HG02678 (cell line): ENCODE data around the gene CHD6.
"Not testable (repeated sequence)": the region's sequence is repeated elsewhere in the genome, so short reads cannot be mapped to it uniquely, and the experiment has no call there.

ENCODE experiments used
- ATAC-seq: cut with Tn5 transposase; IDR thresholded peaks from one replicate; pipeline ENCODE4 v1.9.1; 2021; ENCODE audit warnings: mild to moderate bottlenecking, moderate library complexity; ENCODE audit not compliant: unreplicated experiment

The CHD6 gene

DNA sequence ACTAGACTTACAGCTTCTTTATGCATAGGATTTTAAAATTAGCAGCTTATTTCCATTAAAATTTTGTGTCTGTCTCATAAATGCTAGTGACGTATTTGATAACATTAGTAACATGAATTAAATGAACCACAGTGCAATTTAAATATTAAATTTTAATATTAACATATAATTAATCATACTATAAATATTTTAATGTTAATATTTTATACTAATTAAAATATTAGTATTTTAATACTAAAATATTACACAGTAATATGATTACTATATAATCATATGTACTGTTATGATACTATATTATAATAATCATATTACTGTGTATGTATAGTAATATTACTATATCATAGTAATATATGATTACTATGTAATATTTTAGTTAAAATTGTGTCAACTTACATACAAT lies 73.7 kb downstream of the CHD6 start:
- no peak for ATAC-seq

DNA sequence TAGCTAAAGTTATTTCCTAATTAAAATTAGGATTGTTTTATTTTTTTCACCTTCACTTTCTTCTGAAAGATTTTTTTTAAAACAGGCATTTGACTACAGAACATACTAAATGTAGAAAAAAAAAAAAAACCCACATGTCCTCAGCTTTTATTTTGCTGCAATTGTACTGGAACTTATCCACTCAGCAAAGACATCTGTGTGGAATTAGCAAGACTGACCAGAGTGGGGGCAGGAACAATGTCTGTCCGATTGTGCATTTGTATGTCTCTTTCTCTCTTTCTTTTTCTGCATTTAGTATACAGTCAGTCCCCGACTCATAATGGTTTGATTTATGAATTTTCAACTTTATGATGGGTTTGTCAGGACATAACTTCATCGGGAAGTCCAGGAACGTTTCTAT lies 77.3 kb downstream of the CHD6 start:
- no peak for ATAC-seq

DNA sequence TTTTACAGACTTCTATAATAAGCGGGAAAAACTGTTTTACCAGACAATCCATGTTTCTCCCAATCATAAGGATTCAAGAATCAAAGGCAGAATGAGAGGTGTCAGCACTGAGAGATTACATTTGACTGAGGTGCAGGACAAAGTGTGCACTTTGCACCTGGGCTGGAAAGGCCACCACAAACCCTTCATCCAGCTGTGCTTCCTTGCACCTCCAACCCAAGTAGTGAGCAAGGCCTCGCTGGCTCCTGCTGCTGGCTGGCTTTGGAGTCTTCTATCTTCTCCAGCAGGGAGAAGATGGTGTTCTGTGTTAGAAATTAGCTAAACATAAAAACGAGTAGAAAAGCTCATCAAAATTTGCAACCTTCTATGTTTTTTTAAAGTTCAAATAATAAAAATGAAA lies 77.7 kb downstream of the CHD6 start:
- ATAC-seq: no peak

DNA sequence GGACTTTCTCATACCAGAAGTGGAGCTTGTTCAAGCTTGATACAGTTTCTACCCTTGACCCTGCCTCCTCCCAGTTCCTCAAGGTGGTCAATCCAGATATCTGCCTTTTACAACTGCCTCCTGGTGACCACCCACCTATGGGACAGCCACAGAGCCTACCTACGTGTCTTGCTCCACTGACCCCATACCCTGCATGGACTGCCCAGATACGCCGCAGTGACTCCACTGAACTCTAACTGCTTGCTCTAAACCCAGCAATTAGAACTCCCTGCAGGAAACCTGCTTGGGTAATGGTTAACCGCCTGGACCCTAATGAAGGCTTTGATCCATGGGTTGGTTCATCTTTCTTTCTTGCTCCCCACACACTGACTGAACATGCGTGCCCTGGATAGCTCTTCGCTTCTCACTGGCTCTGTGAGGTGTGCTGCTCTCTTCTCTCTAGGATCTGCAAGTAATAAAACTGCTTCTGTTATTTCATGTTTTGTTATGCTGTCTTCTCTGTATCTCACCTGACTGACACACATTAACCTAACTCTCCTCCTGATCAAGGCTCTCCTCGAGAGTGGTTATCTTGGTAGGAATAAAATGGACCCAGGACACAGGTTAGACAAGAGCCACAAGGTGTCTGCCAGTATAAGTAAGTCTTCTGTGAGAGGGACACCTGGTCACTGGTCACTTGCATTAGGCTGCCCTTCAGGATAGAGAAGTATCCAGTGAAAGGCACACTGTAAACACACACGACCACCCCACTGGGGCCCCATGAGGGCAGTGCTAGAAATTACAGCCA lies 79.2 kb downstream of the CHD6 start:
- ATAC-seq: no peak

DNA sequence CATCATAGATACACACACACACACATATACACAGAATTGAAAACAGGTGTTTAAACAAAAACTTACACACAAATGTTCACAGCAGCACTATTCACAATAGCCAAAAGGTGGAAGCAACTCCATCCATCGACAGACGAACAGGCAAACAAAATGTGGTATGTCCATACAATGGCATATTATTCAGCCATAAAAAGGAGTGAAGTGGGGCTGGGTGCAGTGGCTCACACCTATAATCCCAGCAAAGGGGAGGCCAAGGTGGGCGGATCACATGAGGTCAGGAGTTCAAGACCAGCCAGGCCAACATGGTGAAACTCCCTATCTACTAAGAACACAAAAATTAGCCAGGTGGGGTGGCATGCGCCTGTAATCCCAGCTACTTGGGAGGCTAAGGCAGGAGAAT lies 80.3 kb downstream of the CHD6 start:
- no peak for ATAC-seq

DNA sequence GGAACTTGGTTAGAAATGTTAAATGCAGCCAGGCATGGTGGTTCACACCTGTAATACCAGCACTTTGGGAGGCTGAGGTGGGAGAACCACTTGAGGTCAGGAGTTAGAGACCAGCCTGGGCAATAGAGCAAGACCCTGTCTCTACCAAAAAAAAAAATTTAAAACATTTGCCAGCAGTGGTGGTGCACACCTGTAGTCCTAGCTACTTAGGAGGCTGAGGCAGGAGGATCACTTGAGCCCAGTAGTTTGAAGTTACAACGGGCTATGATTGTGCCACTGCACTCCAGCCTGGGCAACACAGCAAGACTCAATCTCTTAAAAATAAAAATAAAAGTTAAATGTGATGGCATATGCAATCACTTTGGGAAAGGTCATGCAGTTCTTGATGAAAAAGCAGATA lies 82.6 kb downstream of the CHD6 start:
- not testable (repeated sequence) for ATAC-seq

DNA sequence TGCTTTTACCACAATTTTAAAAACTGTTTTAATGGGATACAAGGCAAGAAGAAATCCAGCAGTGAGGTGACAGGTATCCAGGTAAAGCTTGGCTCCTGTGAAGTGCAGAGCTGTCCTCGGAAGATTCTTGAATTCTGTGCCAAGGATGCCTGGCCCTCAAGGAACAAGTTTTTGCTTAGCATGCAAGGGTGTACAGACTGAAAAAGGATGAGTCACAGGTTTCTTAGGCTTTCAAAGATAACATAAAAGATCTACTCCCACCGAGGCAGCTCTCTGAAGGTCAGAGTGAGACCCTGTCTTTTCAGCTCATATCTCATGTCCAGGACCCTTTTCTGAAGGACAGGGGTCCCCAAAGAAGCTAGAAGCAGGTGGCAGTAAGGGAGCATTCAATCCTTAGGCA lies 83.3 kb downstream of the CHD6 start:
- no peak for ATAC-seq

DNA sequence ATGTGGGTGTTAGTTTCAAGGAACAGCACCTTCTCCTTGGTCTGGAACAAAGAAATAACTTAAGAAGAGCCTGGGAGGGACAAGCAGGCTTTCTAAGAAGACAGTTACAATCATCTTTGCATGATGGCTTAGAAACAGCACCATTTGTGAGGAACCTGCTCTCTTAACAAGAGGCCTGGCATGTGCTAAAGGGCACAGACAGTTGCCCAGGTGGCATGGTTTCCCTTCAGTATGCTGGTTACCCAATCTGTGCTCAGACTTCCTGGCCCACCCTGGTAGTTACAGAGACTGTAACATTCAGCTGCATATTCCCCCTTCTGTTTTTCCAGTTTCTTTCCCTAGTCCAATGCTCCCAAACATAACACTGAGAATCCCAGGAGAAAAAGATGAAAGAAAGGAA lies 84.0 kb downstream of the CHD6 start:
- no peak for ATAC-seq

DNA sequence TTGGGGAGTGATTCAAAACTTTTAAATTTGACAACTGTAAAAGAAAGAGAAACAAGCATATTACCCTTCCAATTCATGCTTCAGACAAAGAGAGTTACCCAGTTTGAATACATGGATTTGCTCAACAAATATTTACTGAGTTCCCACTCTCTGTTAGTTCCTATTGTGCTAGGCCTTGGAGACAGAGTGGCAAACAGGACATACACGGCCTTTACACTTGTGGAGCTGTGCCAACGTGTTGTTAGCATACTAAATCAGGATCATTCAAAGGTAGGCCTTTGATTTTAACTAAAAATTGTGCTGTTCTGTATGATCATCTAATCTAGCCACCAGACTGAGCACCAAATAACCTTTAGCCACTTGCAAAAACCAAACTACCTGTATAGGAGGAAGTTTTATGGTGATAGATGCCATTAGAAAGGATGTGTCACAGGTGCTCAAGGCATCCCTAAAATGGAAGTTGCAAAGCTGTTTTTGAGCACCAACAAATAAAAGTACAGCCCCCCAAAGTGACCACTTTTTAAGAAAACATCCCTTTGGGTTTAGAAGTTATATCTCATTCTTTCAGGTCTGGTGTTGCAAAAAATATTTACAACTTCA lies 84.5 kb downstream of the CHD6 start:
- ATAC-seq: no peak

DNA sequence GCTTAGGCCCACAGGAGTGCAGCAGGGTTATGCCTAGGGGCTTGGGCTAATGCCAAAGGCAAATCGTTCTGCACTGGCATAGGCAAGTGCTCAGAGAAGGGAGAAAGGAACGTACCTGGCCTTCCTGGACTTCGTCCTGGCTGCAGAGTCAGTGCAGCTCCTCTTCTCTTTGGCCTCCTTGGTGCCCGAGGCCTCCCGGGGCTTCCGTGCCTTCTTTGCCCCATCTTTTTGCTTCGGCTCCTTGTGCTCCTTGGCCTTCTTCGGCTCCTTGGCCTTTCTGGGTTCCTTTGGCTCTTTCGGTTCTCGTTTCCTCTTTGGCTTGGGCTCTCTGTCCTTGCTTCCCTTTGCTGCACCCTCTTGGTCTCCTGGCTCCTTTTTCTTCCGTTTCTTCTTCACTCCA lies 85.2 kb downstream of the CHD6 start:
- ATAC-seq: no peak

DNA sequence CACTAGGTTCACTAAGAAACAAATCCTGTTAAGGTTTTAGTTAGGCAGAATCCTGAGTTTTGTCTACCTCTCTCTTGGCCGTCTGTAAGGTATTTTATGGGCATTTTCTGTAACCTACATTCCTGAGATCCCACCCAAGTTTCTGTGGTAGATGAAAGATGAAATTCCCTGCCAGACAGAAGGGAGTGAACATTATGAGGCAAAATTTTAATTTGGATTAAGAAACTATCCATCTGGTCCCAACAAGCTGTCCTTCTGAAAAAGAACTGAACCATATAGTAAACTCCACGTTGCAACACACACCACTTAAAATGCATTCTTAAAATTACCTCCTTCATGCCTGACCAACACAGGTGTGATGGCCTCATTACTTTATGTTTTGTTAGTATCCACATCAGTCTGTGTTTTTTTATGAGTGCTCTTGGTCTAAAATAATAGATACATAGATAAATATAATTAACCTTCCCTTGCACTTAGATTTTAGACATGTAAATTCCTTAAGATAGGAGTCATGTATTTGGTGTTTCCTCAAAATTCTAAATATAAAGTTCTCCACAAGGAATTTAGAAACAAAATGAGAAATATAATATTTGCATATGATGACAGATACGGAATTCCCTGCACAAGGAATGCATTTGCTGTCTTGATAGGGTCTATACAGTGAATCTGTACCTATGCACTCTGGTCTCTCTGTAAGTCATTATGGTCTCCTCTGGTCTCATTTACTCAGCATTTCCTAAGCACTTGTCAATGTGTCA lies 86.5 kb downstream of the CHD6 start:
- ATAC-seq: no peak

DNA sequence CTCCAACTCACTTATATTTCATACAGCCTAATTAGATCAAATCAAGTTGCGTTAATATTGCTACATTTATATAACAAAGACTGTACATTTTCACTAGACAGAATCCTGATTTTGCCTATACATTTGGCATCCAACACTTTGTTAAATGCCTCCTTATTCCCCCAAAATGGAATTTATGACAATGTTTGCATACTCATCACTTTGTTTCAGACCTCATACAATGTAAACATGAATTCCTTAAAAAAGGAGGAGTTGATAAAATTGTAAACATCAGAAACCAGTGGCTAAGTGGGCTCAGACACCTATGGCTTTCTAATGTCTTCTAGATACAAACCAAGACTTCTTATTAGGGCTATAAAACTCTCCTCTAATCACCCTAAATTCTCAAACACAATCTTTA lies 87.3 kb downstream of the CHD6 start:
- ATAC-seq: no peak

DNA sequence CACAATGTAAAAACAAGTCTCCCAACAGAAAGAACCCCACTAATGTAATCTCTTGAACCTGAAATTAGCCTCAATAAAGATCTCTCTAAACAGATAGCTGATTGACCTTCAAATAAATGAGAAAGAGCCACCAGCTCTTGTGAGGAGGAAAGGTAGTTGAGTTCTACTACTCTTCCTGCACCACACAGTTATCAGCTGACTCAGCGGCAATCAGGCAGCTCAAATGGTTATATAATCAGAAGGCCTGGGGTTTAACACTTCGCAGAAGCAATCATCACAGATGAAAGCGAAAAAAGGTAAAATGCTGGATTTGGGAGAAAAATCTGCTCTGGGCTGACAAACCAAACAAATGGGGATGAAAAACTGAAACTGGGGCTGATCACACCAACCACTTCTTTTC lies 91.8 kb downstream of the CHD6 start:
- no peak for ATAC-seq

DNA sequence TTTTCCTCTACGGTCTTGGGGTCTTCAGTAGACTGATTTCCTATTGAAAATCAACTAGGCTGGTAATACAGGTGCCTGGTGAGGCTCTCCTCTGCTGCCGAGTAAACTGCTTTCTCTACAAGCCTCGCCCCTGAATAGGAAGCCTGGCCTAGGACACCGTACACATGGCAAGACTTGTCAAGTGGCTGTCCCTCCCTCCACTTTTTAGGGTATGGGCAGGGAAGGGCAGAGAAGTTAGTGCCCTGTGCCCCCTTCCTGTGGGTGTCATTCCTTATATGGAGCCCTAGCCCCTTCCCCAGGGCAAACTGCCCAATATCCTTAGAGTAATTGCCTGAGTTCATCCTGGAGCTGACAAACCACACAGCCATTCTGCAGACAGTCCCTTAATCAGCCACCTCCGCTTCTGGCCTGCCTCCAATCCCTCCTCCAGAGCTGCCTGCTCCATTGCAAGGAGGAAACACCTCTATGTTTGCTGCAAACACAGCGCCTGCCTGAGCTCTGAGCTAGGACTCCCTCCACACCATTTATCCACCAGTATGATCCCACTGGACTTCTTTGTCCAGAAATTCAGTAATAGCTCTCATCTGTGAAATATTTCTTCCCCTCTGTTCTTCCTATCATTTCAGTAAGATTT lies 93.1 kb downstream of the CHD6 start:
- ATAC-seq: no peak

DNA sequence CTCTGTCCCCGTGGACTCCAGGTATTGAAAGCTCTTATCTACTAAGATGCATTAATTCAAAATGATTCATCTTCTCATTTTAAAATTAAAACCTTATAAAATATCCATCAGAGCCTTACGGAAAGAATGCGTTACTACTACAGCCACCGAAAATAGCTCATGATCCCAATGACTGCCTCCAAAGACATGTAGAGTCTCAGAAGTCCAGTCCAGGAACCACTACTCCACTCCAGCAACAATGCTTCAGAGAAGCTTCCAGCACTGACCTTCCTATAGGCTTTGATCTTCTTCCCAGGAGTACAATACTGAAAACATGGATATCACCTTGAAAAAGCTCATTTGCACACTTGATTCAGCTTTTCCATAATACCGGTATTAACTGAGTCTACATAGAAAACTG lies 94.3 kb downstream of the CHD6 start:
- no peak for ATAC-seq

DNA sequence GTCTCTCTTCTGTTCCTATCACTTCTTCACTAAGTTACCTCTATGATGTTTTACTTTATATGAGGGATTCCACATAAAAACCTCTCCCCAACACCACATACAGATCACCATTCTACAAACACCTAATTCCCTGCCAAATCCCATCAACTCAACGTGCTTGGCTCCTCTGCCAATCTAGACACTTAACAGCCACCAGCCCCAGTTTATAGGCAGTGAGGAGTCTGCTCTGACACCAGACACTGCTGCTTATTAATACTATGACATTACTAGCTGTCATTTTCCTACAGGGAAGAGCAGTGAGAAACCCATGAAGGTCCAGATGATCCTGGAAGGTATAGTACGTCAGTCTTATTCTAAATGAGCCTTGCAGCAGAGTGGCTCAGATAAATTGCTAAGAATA lies 104.3 kb downstream of the CHD6 start:
- ATAC-seq: no peak

DNA sequence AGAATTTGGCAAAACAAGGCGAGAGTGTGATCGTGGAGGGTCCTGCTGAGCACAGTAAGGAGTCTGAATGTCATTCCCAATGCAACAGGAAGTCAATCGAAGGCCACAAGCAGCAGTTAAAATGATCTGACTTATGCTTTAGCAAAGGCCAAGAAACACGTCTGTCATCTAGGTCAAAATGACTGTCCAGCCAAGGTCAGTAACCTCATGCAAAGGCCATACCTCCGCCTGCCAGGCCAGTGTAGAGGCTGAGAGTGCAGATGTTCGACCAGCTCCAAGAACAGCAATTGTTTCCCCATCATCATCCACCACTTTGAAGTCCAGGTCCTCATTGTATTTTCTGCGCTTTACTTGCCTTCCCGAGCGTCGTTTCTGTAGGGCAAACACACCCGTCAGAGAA lies 105.6 kb downstream of the CHD6 start:
- ATAC-seq: no peak

DNA sequence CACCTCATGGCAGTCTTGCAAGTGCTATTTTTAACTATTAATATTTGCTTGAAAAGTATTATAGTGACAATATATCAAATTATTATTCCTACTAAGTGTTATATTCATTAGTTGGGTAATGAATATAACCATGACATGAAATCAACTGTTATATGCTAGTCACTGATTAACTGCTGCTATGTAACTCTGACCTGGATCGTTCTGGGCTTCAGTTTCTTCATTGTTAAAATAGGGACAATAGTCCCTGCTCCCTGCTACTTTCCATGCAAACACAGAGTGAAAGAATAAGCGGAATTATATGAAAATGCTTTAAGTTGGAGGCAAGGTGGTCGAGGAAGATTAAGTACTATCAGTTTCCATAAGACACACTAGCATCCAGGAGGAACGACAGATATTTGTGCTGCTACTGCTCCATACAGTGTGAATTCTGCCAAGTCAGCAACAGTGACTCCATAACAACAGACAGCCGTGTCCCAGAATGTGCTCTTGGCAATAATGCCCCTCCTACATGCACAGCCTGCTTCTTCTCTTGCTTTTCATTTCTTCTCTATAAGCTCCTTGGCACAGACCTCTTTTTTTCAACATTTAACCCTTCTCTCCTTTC lies 107.2 kb downstream of the CHD6 start:
- no peak for ATAC-seq

DNA sequence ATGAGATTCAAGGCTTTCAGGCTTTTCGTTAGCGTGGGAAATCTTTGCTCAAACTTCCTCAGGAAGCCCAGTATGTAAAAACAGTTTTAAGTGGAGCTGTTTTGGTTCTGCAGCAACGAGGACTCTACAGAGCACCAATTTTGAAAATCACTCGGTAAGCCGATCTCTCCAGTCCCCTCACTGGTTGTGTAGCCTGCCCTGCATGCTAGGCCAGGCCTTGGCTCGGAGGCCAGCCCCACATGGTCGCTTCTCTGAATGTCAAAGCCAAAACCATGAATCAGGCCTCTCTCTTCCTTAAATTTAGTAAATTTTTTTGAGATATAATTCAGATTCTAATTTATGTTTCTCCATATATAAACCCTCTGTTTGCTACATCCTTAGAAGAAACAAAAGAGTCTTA lies 108.0 kb downstream of the CHD6 start:
- no peak for ATAC-seq

DNA sequence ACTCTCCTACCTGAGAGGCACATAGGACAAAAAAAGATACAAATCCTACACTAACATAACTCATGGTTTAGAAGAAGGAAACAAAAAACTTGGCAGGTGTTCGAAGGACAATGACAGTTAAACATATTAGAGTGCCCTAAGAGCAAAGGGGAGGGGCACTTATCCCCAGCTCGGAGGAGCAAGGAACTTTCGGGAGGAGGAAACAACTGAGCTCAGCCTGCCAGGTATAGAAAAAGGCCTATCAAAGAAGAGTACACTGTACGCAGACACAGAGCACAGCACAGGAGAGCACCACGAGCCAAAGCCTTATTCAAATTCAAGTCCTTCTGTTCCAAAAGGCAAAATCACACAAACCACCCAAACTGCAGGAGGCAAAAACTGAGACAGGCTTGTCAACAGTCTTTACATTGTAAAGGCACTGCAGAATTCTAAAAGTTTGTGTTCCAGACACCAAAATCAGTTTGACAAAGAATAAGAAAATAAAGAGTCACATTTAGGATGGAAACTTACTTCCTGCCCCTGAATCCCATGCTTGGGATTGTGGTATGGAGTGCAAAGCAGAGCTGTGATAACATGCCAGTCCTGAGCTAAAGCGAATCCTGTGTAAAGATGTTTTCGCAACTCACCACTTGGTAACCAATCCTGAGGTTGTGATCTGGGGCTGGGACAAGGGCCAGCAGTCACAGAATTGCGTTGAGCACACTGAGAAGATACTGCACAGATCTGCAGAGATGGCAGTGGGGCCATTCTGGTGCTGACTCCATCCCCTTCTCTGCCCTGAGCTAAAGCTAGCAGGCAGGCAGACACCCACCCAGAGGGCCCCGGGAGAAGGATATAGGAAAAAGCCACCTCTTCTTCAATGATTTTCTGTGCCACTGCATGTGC lies 108.6 kb downstream of the CHD6 start:
- no peak for ATAC-seq
